Stomach (tissue), 4 donors: ENCODE data around the gene CGREF1.

Experiments used
- CTCF ChIP-seq, 7 experiments: fragments of 450-650 bp in 4 of 7; fragments of 200-600 bp in 3 of 7; sonication (generic) in 3 of 7; IDR thresholded peaks; one replicate each; pipeline ENCODE4 v1.5.1; 2016 to 2019; ENCODE audit warnings: antibody characterized with exemption in 7 of 7, control low read depth in 2 of 7, mild to moderate bottlenecking in 1 of 7
- POLR2A ChIP-seq, 4 donors: fragments of 450-650 bp; IDR thresholded peaks; one replicate each; pipeline ENCODE4 v1.6.1; 2016; ENCODE audit warnings: antibody characterized with exemption in 4 of 4, control low read depth in 2 of 4, mild to moderate bottlenecking in 1 of 4, moderate library complexity in 1 of 4

- TF ChIP-seq POLR2A (IDR thresholded peaks at IDR 0.05), result no peak
- no peak for TF ChIP-seq CTCF (IDR thresholded peaks at IDR 0.05)
Measured at GRCh38 chr2:27125104-27125503, 6.2 kb upstream of the CGREF1 start.
